Smooth muscle cell (in vitro differentiated cells): ENCODE data around the gene NR6A1. TPM values are rescaled to one million over a fixed set of nuclear protein-coding genes. Genes with fewer than 3 reads are reported as not detected.

Experiments used
- DNase-seq: peaks from one replicate; lab custom pipeline; 2025; ENCODE audit not compliant: unreplicated experiment; lab: John Stamatoyannopoulos, UW
- H2AFZ ChIP-seq: fragments of 200-600 bp; sonication (generic); 2 replicates; pipeline ENCODE4 v1.6.0; 2016; ENCODE audit warnings: antibody characterized with exemption, low read depth, mild to moderate bottlenecking
- H3F3A ChIP-seq: fragments of 200-600 bp; sonication (generic); 2 replicates; pipeline ENCODE4 v1.6.0; 2017; ENCODE audit warnings: antibody characterized with exemption, low read depth
- H3K27ac ChIP-seq: fragments of 200-600 bp; sonication (generic); 2 replicates; pipeline ENCODE4 v1.5.1; 2016; ENCODE audit warnings: low read depth, mild to moderate bottlenecking
- H3K27me3 ChIP-seq: fragments of 200-600 bp; sonication (generic); 2 replicates; pipeline ENCODE4 v1.6.1; 2016; ENCODE audit warnings: low read depth, mild to moderate bottlenecking
- H3K36me3 ChIP-seq: fragments of 200-600 bp; sonication (generic); 2 replicates; pipeline ENCODE4 v1.5.1; 2016; ENCODE audit warnings: low read depth
- H3K4me1 ChIP-seq: fragments of 200-600 bp; sonication (generic); 2 replicates; pipeline ENCODE4 v1.5.1; 2016; ENCODE audit warnings: low read depth
- H3K4me2 ChIP-seq: fragments of 200-600 bp; sonication (generic); 2 replicates; pipeline ENCODE4 v1.6.0; 2016; ENCODE audit warnings: mild to moderate bottlenecking
- H3K4me3 ChIP-seq: fragments of 200-600 bp; sonication (generic); 2 replicates; pipeline ENCODE4 v1.5.1; 2016; ENCODE audit warnings: mild to moderate bottlenecking
- H3K79me2 ChIP-seq: fragments of 200-600 bp; sonication (generic); 2 replicates; pipeline ENCODE4 v1.6.0; 2016; ENCODE audit warnings: low read depth, mild to moderate bottlenecking
- H3K9ac ChIP-seq: fragments of 200-600 bp; sonication (generic); 2 replicates; pipeline ENCODE4 v1.6.0; 2016; ENCODE audit warnings: low read depth
- H3K9me3 ChIP-seq: fragments of 200-600 bp; sonication (generic); replicated peaks from 2 replicates; pipeline ENCODE4 v1.5.1; 2016; ENCODE audit warnings: low read depth
- H4K20me1 ChIP-seq: fragments of 200-600 bp; sonication (generic); 2 replicates; pipeline ENCODE4 v1.6.0; 2016; ENCODE audit warnings: low read depth
- CTCF ChIP-seq: fragments of 200-600 bp; sonication (generic); IDR thresholded peaks from 2 replicates; pipeline ENCODE4 v1.5.1; 2017; ENCODE audit warnings: borderline replicate concordance, mild to moderate bottlenecking, antibody characterized with exemption; ENCODE audit not compliant: insufficient read depth, poor library complexity, severe bottlenecking
- WGBS: methylation state at CpG from one replicate; pipeline ENCODE4 v1.1.7; 2016; ENCODE audit warnings: low lambda C conversion rate; 5-methylcytosine and 5-hydroxymethylcytosine counted together
- polyA plus RNA-seq: library from polyadenylated mRNA; unstranded; fragments of >200 nt; fragmentation: Nextera tagmentation; extraction: Ambion mirVana; gene quantifications from 2 replicates; pipeline ENCODE4 v1.2.1, GENCODE V29; 2016
- total RNA-seq: library from RNA; depleted of rRNA; stranded (reverse); fragments of >200 nt; gene quantifications from 2 replicates; pipeline ENCODE4 v1.2.3, GENCODE V29; 2014

NR6A1 gene
- total and polyA plus RNA-seq, 2 experiments from 2014 or later, result 0.17 to 0.31 TPM

DNA sequence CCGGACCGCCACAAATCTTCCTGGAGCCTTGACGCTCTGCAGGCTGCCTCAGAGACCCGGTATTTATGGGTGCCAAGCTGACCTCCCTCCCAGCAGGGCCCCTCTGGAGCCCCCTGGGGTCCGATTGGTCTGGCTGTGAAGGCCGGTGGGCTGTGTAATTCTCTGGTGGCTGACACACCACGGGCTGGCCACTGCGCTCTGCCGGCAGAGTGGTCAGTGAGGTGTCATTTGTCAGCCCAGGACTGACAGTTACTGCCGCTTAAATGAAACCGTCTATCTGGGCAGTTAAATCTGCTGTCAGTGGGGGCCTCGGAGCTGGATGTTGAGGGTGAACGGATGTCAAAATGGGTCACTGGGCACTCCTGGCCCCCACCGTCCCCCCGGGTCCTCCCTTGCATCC is 274.6 kb downstream of the NR6A1 start:
- no peaks in the 10 kb centered on the region for H3K9me3 ChIP-seq
- no peaks in the 10 kb centered on the region for H3K79me2 ChIP-seq
- no peak overlapping the region for H3K4me2 ChIP-seq
- H3K4me3 ChIP-seq, result no peak overlapping the region
- H4K20me1 ChIP-seq, result no peaks in the 10 kb centered on the region
- WGBS, result 72% methylated on average over 15 of the region's 15 CpGs
- peaks cover 14% of the 10 kb centered on the region for H3K27me3 ChIP-seq
- H3K9ac ChIP-seq, result no peak overlapping the region
- no peak for TF ChIP-seq CTCF
- H3K36me3 ChIP-seq, result no peaks in the 10 kb centered on the region
- no peaks in the 10 kb centered on the region for H3K4me1 ChIP-seq
- no peak overlapping the region for H3K27ac ChIP-seq
- no peaks in the 10 kb centered on the region for H3F3A ChIP-seq
- no peak overlapping the region for H2AFZ ChIP-seq
- no peak for DNase-seq

DNA sequence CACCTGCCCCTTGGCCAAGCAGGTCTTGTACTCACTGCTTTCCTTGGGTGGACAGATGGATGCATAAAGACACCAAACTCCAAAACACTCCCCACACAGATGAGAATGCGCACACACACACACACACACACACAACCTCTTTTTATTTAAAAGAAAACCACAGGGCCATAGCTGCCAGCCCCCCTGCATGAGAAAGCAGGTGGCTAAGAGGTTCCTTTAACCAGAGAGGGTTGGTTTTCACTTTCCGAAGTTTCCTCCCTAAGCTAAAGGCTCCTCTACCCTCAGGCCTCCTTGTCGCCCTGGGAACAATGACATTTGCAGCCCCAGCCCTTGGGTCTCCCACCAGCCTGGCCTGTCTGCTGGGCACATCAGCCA is 275.0 kb downstream of the NR6A1 start:
- DNase-seq, result no peak
- Histone ChIP-seq H4K20me1 (no peaks in the 10 kb centered on the region), H3K36me3 (no peaks in the 10 kb centered on the region), H2AFZ (no peak overlapping the region), H3K27me3 (peaks cover 10% of the 10 kb centered on the region), H3K4me1 (no peaks in the 10 kb centered on the region), H3K9me3 (no peaks in the 10 kb centered on the region), H3K79me2 (no peaks in the 10 kb centered on the region), H3K9ac (no peak overlapping the region), H3K4me2 (no peak overlapping the region), H3K27ac (no peak overlapping the region), H3F3A (no peaks in the 10 kb centered on the region), H3K4me3 (no peak overlapping the region)
- no peak for TF ChIP-seq CTCF
- WGBS, result 83% methylated on average over 3 of the region's 3 CpGs

GRCh38 chr9:124495126-124496074 is 275.7 kb downstream of the NR6A1 start:
- no peak overlapping the region for H3K4me2 ChIP-seq
- H3K4me3 ChIP-seq, result no peak overlapping the region
- no peak for DNase-seq
- no peaks in the 10 kb centered on the region for H3F3A ChIP-seq
- H3K27me3 ChIP-seq, result peaks cover 5% of the 10 kb centered on the region
- no peaks in the 10 kb centered on the region for H3K79me2 ChIP-seq
- H3K4me1 ChIP-seq, result no peaks in the 10 kb centered on the region
- no peak overlapping the region for H3K9ac ChIP-seq
- H3K36me3 ChIP-seq, result no peaks in the 10 kb centered on the region
- H4K20me1 ChIP-seq, result no peaks in the 10 kb centered on the region
- whole genome bisulfite sequencing, result 90% methylated on average over 31 of the region's 31 CpGs
- TF ChIP-seq CTCF, result no peak
- no peak overlapping the region for H2AFZ ChIP-seq
- no peaks in the 10 kb centered on the region for H3K9me3 ChIP-seq
- no peak overlapping the region for H3K27ac ChIP-seq
